ENCODE data around the gene DUOXA2. TPM values are rescaled to one million over a fixed set of nuclear protein-coding genes. Genes with fewer than 3 reads are reported as not detected.

DUOXA2 gene
- total RNA-seq, 2 donors from 2014 or later = 30.2 to 48.5 TPM

GRCh38 chr15:45136378-45136764 is 22.2 kb downstream of the DUOXA2 start:
- intact Hi-C loops (cut with DNase I) = no loop called here
- Histone ChIP-seq H3K36me3 (no peaks in the 10 kb centered on the region), H3K4me1 (peaks cover 7% of the 10 kb centered on the region), H3K27ac (no peak overlapping the region), H3K27me3 (peaks cover 3% of the 10 kb centered on the region), H3K9ac (ENCODE audit: low read depth in 2 of 2, low read length in 2 of 2) (no peak overlapping the region), H3K4me3 (no peak overlapping the region), H3K9me3 (no peaks in the 10 kb centered on the region)
- no peak for DNase-seq
- TF ChIP-seq CTCF (IDR thresholded peaks at IDR 0.05) = no peak

- intact Hi-C loops (cut with DNase I) = no loop called here
- no peak for TF ChIP-seq CTCF (IDR thresholded peaks at IDR 0.05)
- H3K9me3 ChIP-seq = no peaks in the 10 kb centered on the region
- peaks cover 7% of the 10 kb centered on the region for H3K4me1 ChIP-seq
- H3K36me3 ChIP-seq = no peaks in the 10 kb centered on the region
- H3K27ac ChIP-seq = no peak overlapping the region
- no peak overlapping the region for H3K4me3 ChIP-seq
- H3K27me3 ChIP-seq = peaks cover 3% of the 10 kb centered on the region
- no peak overlapping the region for H3K9ac ChIP-seq (ENCODE audit: low read depth in 2 of 2, low read length in 2 of 2)
- no peak for DNase-seq
These were observed 23.6 kb downstream of the DUOXA2 start for GRCh38 chr15:45137703-45138102.

GRCh38 chr15:45138814-45139765 is 25.0 kb downstream of the DUOXA2 start:
- TF ChIP-seq CTCF (IDR thresholded peaks at IDR 0.05) = no peak
- H3K4me3 ChIP-seq = no peak overlapping the region
- no peak overlapping the region for H3K9ac ChIP-seq (ENCODE audit: low read depth in 2 of 2, low read length in 2 of 2)
- H3K9me3 ChIP-seq = no peaks in the 10 kb centered on the region
- peaks cover 7% of the 10 kb centered on the region for H3K4me1 ChIP-seq
- H3K27ac ChIP-seq = no peak overlapping the region
- H3K27me3 ChIP-seq = peaks cover under 1% of the 10 kb centered on the region
- no peak for DNase-seq
- intact Hi-C loops (cut with DNase I) = no loop called here
- no peaks in the 10 kb centered on the region for H3K36me3 ChIP-seq

- H3K36me3 ChIP-seq = no peaks in the 10 kb centered on the region
- H3K27ac ChIP-seq = no peak overlapping the region
- intact Hi-C loops (cut with DNase I) = no loop called here
- H3K4me3 ChIP-seq = no peak overlapping the region
- no peak overlapping the region for H3K9ac ChIP-seq (ENCODE audit: low read depth in 2 of 2, low read length in 2 of 2)
- no peak for TF ChIP-seq CTCF (IDR thresholded peaks at IDR 0.05)
- DNase-seq = no peak
- H3K27me3 ChIP-seq = no peaks in the 10 kb centered on the region
- peaks cover 5% of the 10 kb centered on the region for H3K4me1 ChIP-seq
- no peaks in the 10 kb centered on the region for H3K9me3 ChIP-seq
These were observed 25.6 kb downstream of the DUOXA2 start for GRCh38 chr15:45139770-45140169.

- no peak overlapping the region for H3K9ac ChIP-seq (ENCODE audit: low read depth in 2 of 2, low read length in 2 of 2)
- H3K4me1 ChIP-seq = no peaks in the 10 kb centered on the region
- no peaks in the 10 kb centered on the region for H3K9me3 ChIP-seq
- no peak overlapping the region for H3K27ac ChIP-seq
- no peak overlapping the region for H3K4me3 ChIP-seq
- no peak for TF ChIP-seq CTCF (IDR thresholded peaks at IDR 0.05)
- DNase-seq = no peak
- intact Hi-C loops (cut with DNase I) = no loop called here
- no peaks in the 10 kb centered on the region for H3K27me3 ChIP-seq
- no peaks in the 10 kb centered on the region for H3K36me3 ChIP-seq
These were observed 26.6 kb downstream of the DUOXA2 start for GRCh38 chr15:45140557-45141250.
